Measurements from ENCODE around the gene PACRG.

PACRG gene

GRCh38 chr6:163057260-163057659 lies 329.5 kb downstream of the PACRG start:
- H3K4me1 ChIP-seq (ENCODE audit: insufficient read depth, poor library complexity, severe bottlenecking), result no peaks in the 10 kb centered on the region
- H3K9me3 ChIP-seq (ENCODE audit: severe bottlenecking), result no peaks in the 10 kb centered on the region
- no peak overlapping the region for H3K27ac ChIP-seq (ENCODE audit: poor library complexity, severe bottlenecking)
- no peaks in the 10 kb centered on the region for H3K36me3 ChIP-seq (ENCODE audit: low read depth)
- H3K4me3 ChIP-seq (ENCODE audit: severe bottlenecking), result no peak overlapping the region
- TF ChIP-seq CTCF (IDR thresholded peaks at IDR 0.05; ENCODE audit: poor library complexity, severe bottlenecking), result no peak
- H3K27me3 ChIP-seq (ENCODE audit: insufficient read depth, poor library complexity, severe bottlenecking), result no peaks in the 10 kb centered on the region
- no peak for DNase-seq (ENCODE audit: low spot score)
- no peak for ATAC-seq (ENCODE audit: low read depth)

GRCh38 chr6:163062790-163063189 lies 335.0 kb downstream of the PACRG start:
- no peak overlapping the region for H3K4me3 ChIP-seq (ENCODE audit: severe bottlenecking)
- no peak for TF ChIP-seq CTCF (IDR thresholded peaks at IDR 0.05; ENCODE audit: poor library complexity, severe bottlenecking)
- ATAC-seq (ENCODE audit: low read depth), result no peak
- no peak overlapping the region for H3K27ac ChIP-seq (ENCODE audit: poor library complexity, severe bottlenecking)
- no peaks in the 10 kb centered on the region for H3K9me3 ChIP-seq (ENCODE audit: severe bottlenecking)
- no peak for DNase-seq (ENCODE audit: low spot score)
- no peaks in the 10 kb centered on the region for H3K36me3 ChIP-seq (ENCODE audit: low read depth)
- H3K4me1 ChIP-seq (ENCODE audit: insufficient read depth, poor library complexity, severe bottlenecking), result no peaks in the 10 kb centered on the region
- H3K27me3 ChIP-seq (ENCODE audit: insufficient read depth, poor library complexity, severe bottlenecking), result no peaks in the 10 kb centered on the region

- H3K27ac ChIP-seq (ENCODE audit: poor library complexity, severe bottlenecking), result no peak overlapping the region
- no peak for TF ChIP-seq CTCF (IDR thresholded peaks at IDR 0.05; ENCODE audit: poor library complexity, severe bottlenecking)
- no peak overlapping the region for H3K4me3 ChIP-seq (ENCODE audit: severe bottlenecking)
- DNase-seq (ENCODE audit: low spot score) (no peak), ATAC-seq (ENCODE audit: low read depth) (no peak)
- no peaks in the 10 kb centered on the region for H3K36me3 ChIP-seq (ENCODE audit: low read depth)
- no peaks in the 10 kb centered on the region for H3K9me3 ChIP-seq (ENCODE audit: severe bottlenecking)
- no peaks in the 10 kb centered on the region for H3K4me1 ChIP-seq (ENCODE audit: insufficient read depth, poor library complexity, severe bottlenecking)
- no peaks in the 10 kb centered on the region for H3K27me3 ChIP-seq (ENCODE audit: insufficient read depth, poor library complexity, severe bottlenecking)
Measured at GRCh38 chr6:163063561-163063960, 335.8 kb downstream of the PACRG start.

- H3K36me3 ChIP-seq (ENCODE audit: low read depth), result no peaks in the 10 kb centered on the region
- no peak overlapping the region for H3K27ac ChIP-seq (ENCODE audit: poor library complexity, severe bottlenecking)
- no peaks in the 10 kb centered on the region for H3K27me3 ChIP-seq (ENCODE audit: insufficient read depth, poor library complexity, severe bottlenecking)
- no peak for ATAC-seq (ENCODE audit: low read depth)
- H3K4me3 ChIP-seq (ENCODE audit: severe bottlenecking), result no peak overlapping the region
- H3K9me3 ChIP-seq (ENCODE audit: severe bottlenecking), result no peaks in the 10 kb centered on the region
- H3K4me1 ChIP-seq (ENCODE audit: insufficient read depth, poor library complexity, severe bottlenecking), result no peaks in the 10 kb centered on the region
- no peak for TF ChIP-seq CTCF (IDR thresholded peaks at IDR 0.05; ENCODE audit: poor library complexity, severe bottlenecking)
- no peak for DNase-seq (ENCODE audit: low spot score)
Measured at GRCh38 chr6:163064397-163064796, 336.6 kb downstream of the PACRG start.

GRCh38 chr6:163066200-163066599 lies 338.4 kb downstream of the PACRG start:
- H3K4me1 ChIP-seq (ENCODE audit: insufficient read depth, poor library complexity, severe bottlenecking), result no peaks in the 10 kb centered on the region
- TF ChIP-seq CTCF (IDR thresholded peaks at IDR 0.05; ENCODE audit: poor library complexity, severe bottlenecking), result no peak
- H3K9me3 ChIP-seq (ENCODE audit: severe bottlenecking), result no peaks in the 10 kb centered on the region
- no peak overlapping the region for H3K4me3 ChIP-seq (ENCODE audit: severe bottlenecking)
- H3K36me3 ChIP-seq (ENCODE audit: low read depth), result no peaks in the 10 kb centered on the region
- H3K27me3 ChIP-seq (ENCODE audit: insufficient read depth, poor library complexity, severe bottlenecking), result no peaks in the 10 kb centered on the region
- ATAC-seq (ENCODE audit: low read depth), result no peak
- H3K27ac ChIP-seq (ENCODE audit: poor library complexity, severe bottlenecking), result no peak overlapping the region
- DNase-seq (ENCODE audit: low spot score), result no peak
